Uterus (tissue), 4 donors: ENCODE measurements around the gene NPFFR1. TPM values are rescaled to one million over a fixed set of nuclear protein-coding genes. Genes with fewer than 3 reads are reported as not detected.

ENCODE experiments used
- DNase-seq, 2 donors: peaks; one replicate each; pipeline ENCODE4 v3.0.0-alpha.2; 2019 to 2020
- H3K27ac ChIP-seq, 2 donors: fragments of 200-600 bp; sonication (generic); 1 replicate in 1 of 2; 2 replicates in 1 of 2; pipeline ENCODE4 v1.5.1; 2016 to 2018
- H3K27me3 ChIP-seq, 2 donors: fragments of 200-600 bp; sonication (generic); one replicate each; pipeline ENCODE4 v1.5.1; 2018 to 2019; ENCODE audit warnings: control low read depth in 1 of 2
- H3K36me3 ChIP-seq, 2 donors: fragments of 200-600 bp; sonication (generic); one replicate each; pipeline ENCODE4 v1.5.1; 2019; ENCODE audit warnings: control low read depth in 1 of 2
- H3K4me1 ChIP-seq, 2 donors: fragments of 200-600 bp; sonication (generic); one replicate each; pipeline ENCODE4 v1.5.1; 2018 to 2019; ENCODE audit warnings: control low read depth in 1 of 2
- H3K4me3 ChIP-seq, 2 donors: fragments of 200-600 bp; sonication (generic); 1 replicate in 1 of 2; 2 replicates in 1 of 2; pipeline ENCODE4 v1.5.1; 2018 to 2019; ENCODE audit warnings: mild to moderate bottlenecking in 1 of 2
- H3K9me3 ChIP-seq, 2 donors: fragments of 200-600 bp; sonication (generic); one replicate each; pipeline ENCODE4 v1.5.1; 2019; ENCODE audit warnings: control low read depth in 1 of 2
- CTCF ChIP-seq, 4 experiments: fragments of 200-600 bp in 2 of 4; fragments of 450-650 bp in 2 of 4; sonication (generic) in 2 of 4; IDR thresholded peaks; one replicate each; pipeline ENCODE4 v1.5.1; 2016 to 2019; ENCODE audit warnings: antibody characterized with exemption in 4 of 4, mild to moderate bottlenecking in 2 of 4, moderate library complexity in 1 of 4
- POLR2A ChIP-seq, 2 donors: fragments of 450-650 bp; IDR thresholded peaks; one replicate each; pipeline ENCODE4 v1.6.1; 2016; ENCODE audit warnings: antibody characterized with exemption in 2 of 2, mild to moderate bottlenecking in 1 of 2, moderate library complexity in 1 of 2
- intact Hi-C: fragments of 100-400 bp; cut with DNase I; formaldehyde crosslinking; loops from one replicate; pipeline ENCODE4 v1.15.1; 2023; ENCODE audit warnings: low total_unique reads
- small RNA-seq: library from RNA; depleted of rRNA; stranded (forward); fragments of <200 nt; gene quantifications from one replicate; pipeline ENCODE3, GENCODE V24; 2016
- total RNA-seq, 4 donors: library from RNA; depleted of rRNA in 3 of 4; stranded (reverse); fragments of >200 nt in 3 of 4; gene quantifications; one replicate each; pipeline versions ENCODE4 v1.1.0 to v1.2.4, GENCODE V29; 2014 to 2023
- donor health status: DM: yes; HTN: yes; CAD: no.

The NPFFR1 gene
- total RNA-seq, 4 donors from 2014 or later = 0.43 to 2.1 TPM; not detected in 2

GRCh38 chr10:70201105-70201504, 82.7 kb downstream of the NPFFR1 start:
- Histone ChIP-seq H3K27ac (no peak overlapping the region), H3K4me1 (no peaks in the 10 kb centered on the region), H3K4me3 (no peak overlapping the region), H3K27me3 (no peaks in the 10 kb centered on the region), H3K36me3 (no peaks in the 10 kb centered on the region), H3K9me3 (peaks cover 0 to 6% of the 10 kb centered on the region in 2 donors)
- no peak for DNase-seq
- intact Hi-C loops = no loop called here
- TF ChIP-seq CTCF (IDR thresholded peaks at IDR 0.05) (no peak), POLR2A (IDR thresholded peaks at IDR 0.05) (no peak)

GRCh38 chr10:70198696-70199466, 84.9 kb downstream of the NPFFR1 start:
- no peaks in the 10 kb centered on the region for H3K4me1 ChIP-seq
- no peak overlapping the region for H3K4me3 ChIP-seq
- H3K27ac ChIP-seq = no peak overlapping the region
- H3K9me3 ChIP-seq = peaks cover 0 to 6% of the 10 kb centered on the region in 2 donors
- intact Hi-C loops = no loop called here
- TF ChIP-seq CTCF (IDR thresholded peaks at IDR 0.05) (no peak), POLR2A (IDR thresholded peaks at IDR 0.05) (no peak)
- no peaks in the 10 kb centered on the region for H3K27me3 ChIP-seq
- H3K36me3 ChIP-seq = no peaks in the 10 kb centered on the region
- DNase-seq = no peak

Small RNA genes within 50 kb of the gene (small RNA-seq; reads per million reads assigned to genes)
- gene RPS25P9 = not detected

Other genes with a start within 250 kb of the NPFFR1 start
- 10 to 100 TPM in 2 of 4 donors, 1 to 10 TPM in 2; 1.8 to 35.0 (median 9.4) TPM for gene MACROH2A2, start 231.2 kb downstream of the NPFFR1 start, total RNA-seq
- 10 to 100 TPM in 2 of 4 donors, 1 to 10 TPM in 2; 3.5 to 14.0 (median 8.5) TPM for gene AIFM2, start 151.2 kb downstream of the NPFFR1 start, total RNA-seq
- gene TYSND1, start 137.3 kb downstream of the NPFFR1 start, total RNA-seq = 10 to 100 TPM in 3 of 4 donors, 1 to 10 TPM in 1; 5.4 to 15.9 (median 12.7) TPM
- gene SAR1A, start 113.5 kb downstream of the NPFFR1 start, total RNA-seq = 100 to 1,000 TPM in 2 of 4 donors, 10 to 100 TPM in 2; 38.2 to 232 (median 93.6) TPM
- gene PPA1, start 50.6 kb downstream of the NPFFR1 start, total RNA-seq = 100 to 1,000 TPM in 1 of 4 donors, 10 to 100 TPM in 3; 48.5 to 107 (median 69.8) TPM
- gene LRRC20, start 98.6 kb upstream of the NPFFR1 start, total RNA-seq = 10 to 100 TPM in 1 of 4 donors, 1 to 10 TPM in 2, under 1 TPM in 1; 0.29 to 12.1 (median 3.8) TPM
- 10 to 100 TPM; 26.9 to 70.3 (median 46.3) TPM for gene EIF4EBP2, start 120.1 kb upstream of the NPFFR1 start, total RNA-seq
- not detected for gene NODAL, start 157.7 kb upstream of the NPFFR1 start, total RNA-seq
- gene PALD1, start 194.8 kb upstream of the NPFFR1 start, total RNA-seq = 10 to 100 TPM in 2 of 4 donors, 1 to 10 TPM in 2; 1.8 to 21.6 (median 10.3) TPM